Measurements from ENCODE around the gene ITGA2.

DNA sequence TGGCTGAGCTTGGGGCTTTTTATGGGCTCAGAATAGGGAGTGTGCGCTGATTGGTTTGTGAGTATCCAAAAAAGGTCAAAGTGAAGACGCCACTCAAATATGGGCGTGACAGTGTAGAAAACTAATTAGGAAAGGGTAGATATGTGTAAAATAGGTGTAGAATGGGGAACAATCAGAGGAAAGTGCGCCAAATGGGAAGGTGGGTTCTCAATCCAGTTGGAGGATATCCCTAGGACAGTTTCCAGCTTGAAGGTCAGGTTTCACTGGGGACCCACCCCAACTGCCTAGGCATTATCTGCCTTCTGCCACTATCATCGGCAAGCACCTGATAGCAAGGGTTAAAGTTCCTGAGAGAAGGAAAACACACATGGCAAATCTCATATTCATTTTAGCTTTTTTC is 129.7 kb downstream of the ITGA2 start:
- TF ChIP-seq, protein P1, sequence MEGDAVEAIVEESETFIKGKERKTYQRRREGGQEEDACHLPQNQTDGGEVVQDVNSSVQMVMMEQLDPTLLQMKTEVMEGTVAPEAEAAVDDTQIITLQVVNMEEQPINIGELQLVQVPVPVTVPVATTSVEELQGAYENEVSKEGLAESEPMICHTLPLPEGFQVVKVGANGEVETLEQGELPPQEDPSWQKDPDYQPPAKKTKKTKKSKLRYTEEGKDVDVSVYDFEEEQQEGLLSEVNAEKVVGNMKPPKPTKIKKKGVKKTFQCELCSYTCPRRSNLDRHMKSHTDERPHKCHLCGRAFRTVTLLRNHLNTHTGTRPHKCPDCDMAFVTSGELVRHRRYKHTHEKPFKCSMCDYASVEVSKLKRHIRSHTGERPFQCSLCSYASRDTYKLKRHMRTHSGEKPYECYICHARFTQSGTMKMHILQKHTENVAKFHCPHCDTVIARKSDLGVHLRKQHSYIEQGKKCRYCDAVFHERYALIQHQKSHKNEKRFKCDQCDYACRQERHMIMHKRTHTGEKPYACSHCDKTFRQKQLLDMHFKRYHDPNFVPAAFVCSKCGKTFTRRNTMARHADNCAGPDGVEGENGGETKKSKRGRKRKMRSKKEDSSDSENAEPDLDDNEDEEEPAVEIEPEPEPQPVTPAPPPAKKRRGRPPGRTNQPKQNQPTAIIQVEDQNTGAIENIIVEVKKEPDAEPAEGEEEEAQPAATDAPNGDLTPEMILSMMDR (IDR thresholded peaks at IDR 0.05; ENCODE audit: low read depth, low read length), result no peak
- TF ChIP-seq POLR2A (IDR thresholded peaks at IDR 0.05; ENCODE audit: extremely low read depth, insufficient read length), result no peak

Data from NB4 (cell line).